HCT116 (cell line): ENCODE data around the gene NHSL2. TPM values are rescaled to one million over a fixed set of nuclear protein-coding genes. Genes with fewer than 3 reads are reported as not detected.

Experiments used
- ATAC-seq: fragments of 200-7000 bp; cut with Tn5 transposase; 2 replicates; pipeline ENCODE4 v1.9.1; 2020; ENCODE audit warnings: mild to moderate bottlenecking, moderate library complexity
- BruUV-seq: library from RNA; stranded (reverse); fragments of 400-500 nt; replicated peaks from 2 replicates; lab custom pipeline; 2021; lab: Mats Ljungman, UMichigan
- CTCF ChIA-PET: fragments of 300-600 bp; sonication (Branson Sonifier 250); formaldehyde crosslinking; loops from one replicate; lab custom pipeline; 2021; ENCODE audit warnings: antibody characterized with exemption; lab: Charles Lee
- POLR2A ChIA-PET: fragments of 300-600, 350-600 bp; sonication (Branson Sonifier 250); formaldehyde crosslinking; loops from one replicate; lab custom pipeline; 2021; ENCODE audit warnings: antibody characterized with exemption; lab: Charles Lee
- RAD21 ChIA-PET, 2 experiments: fragments of 300-600 bp; sonication (Branson Sonifier 250); formaldehyde crosslinking; loops; one replicate each; lab custom pipeline; 2023; ENCODE audit warnings: low total read pairs in 2 of 2; ENCODE audit not compliant: uncharacterized antibody in 2 of 2, unreplicated experiment in 2 of 2, low non-redundant PET in 1 of 2; lab: Charles Lee
- DNase-seq: peaks from one replicate; pipeline ENCODE4 v3.0.0-alpha.2; 2010; ENCODE audit warnings: low read depth, low spot score
- H2AFZ ChIP-seq: fragments of 200-600 bp; shearing (Covaris generic), sonication (generic); 2 replicates; pipeline ENCODE4 v1.6.1; 2017; ENCODE audit warnings: low read depth, mixed run types, mixed read lengths, antibody characterized with exemption, low read length; ENCODE audit not compliant: poor library complexity, severe bottlenecking
- H3K27ac ChIP-seq: 2 replicates; pipeline ENCODE4 v1.5.1; 2012; ENCODE audit warnings: low read depth, low read length
- H3K27me3 ChIP-seq: fragments of 200-600 bp; sonication (generic); 2 replicates; pipeline ENCODE4 v1.6.1; 2016; ENCODE audit warnings: mixed run types, low read length, mixed read lengths; ENCODE audit not compliant: insufficient read depth
- H3K36me3 ChIP-seq, 2 experiments: fragments of 200-500 bp in 1 of 2; fragments of 200-600 bp in 1 of 2; sonication (Bioruptor generic) in 1 of 2; sonication (generic) in 1 of 2; 2 replicates each; pipeline versions ENCODE4 v1.5.1 to v1.6.1; 2014 to 2016; ENCODE audit warnings: low read length in 2 of 2, inconsistent platforms in 1 of 2, mixed read lengths in 1 of 2, mixed run types in 1 of 2; ENCODE audit not compliant: insufficient read depth in 2 of 2, control insufficient read depth in 1 of 2
- H3K4me1 ChIP-seq, 2 experiments: fragments of 200-600 bp in 1 of 2; sonication (generic) in 1 of 2; 2 replicates each; pipeline versions ENCODE4 v1.5.1 to v1.6.1; 2012 to 2017; ENCODE audit warnings: low read length in 2 of 2, inconsistent platforms in 1 of 2, mild to moderate bottlenecking in 1 of 2, mixed read lengths in 1 of 2, mixed run types in 1 of 2, moderate library complexity in 1 of 2; ENCODE audit not compliant: insufficient read depth in 2 of 2, control insufficient read depth in 1 of 2
- H3K4me2 ChIP-seq: fragments of 200-600 bp; sonication (generic); 2 replicates; pipeline ENCODE4 v1.6.1; 2017; ENCODE audit warnings: mixed run types, low read length, mixed read lengths
- H3K4me3 ChIP-seq, 2 experiments: fragments of 200-600 bp in 1 of 2; sonication (generic) in 1 of 2; replicated peaks in 1 of 2; 2 replicates each; pipeline ENCODE4 v1.5.1; 2011 to 2016; ENCODE audit warnings: low read length in 2 of 2, control low read depth in 1 of 2, low read depth in 1 of 2, mild to moderate bottlenecking in 1 of 2, mixed read lengths in 1 of 2, mixed run types in 1 of 2
- H3K79me2 ChIP-seq: fragments of 200-600 bp; sonication (generic); 2 replicates; pipeline ENCODE4 v1.6.1; 2017; ENCODE audit warnings: mild to moderate bottlenecking, mixed run types, low read length, moderate library complexity, mixed read lengths; ENCODE audit not compliant: insufficient read depth
- H3K9ac ChIP-seq: fragments of 200-600 bp; sonication (generic); 2 replicates; pipeline ENCODE4 v1.6.1; 2016; ENCODE audit warnings: low read length, mixed read lengths
- H3K9me2 ChIP-seq: fragments of 200-600 bp; sonication (generic), shearing (Covaris generic); 2 replicates; pipeline ENCODE4 v1.6.1; 2017; ENCODE audit warnings: mixed run types, mild to moderate bottlenecking, moderate library complexity; ENCODE audit not compliant: insufficient read depth
- H3K9me3 ChIP-seq, 2 experiments: fragments of 200-500 bp in 1 of 2; fragments of 200-600 bp in 1 of 2; sonication (Bioruptor generic) in 1 of 2; sonication (generic) in 1 of 2; 2 replicates each; pipeline ENCODE4 v1.6.1; 2014 to 2017; ENCODE audit warnings: low read length in 2 of 2, mixed read lengths in 2 of 2, inconsistent platforms in 1 of 2, low read depth in 1 of 2, mild to moderate bottlenecking in 1 of 2, mixed run types in 1 of 2, moderate library complexity in 1 of 2; ENCODE audit not compliant: control insufficient read depth in 1 of 2, insufficient read depth in 1 of 2
- H4K20me1 ChIP-seq: fragments of 200-600 bp; sonication (generic), shearing (Covaris generic); 2 replicates; pipeline ENCODE4 v1.6.1; 2017; ENCODE audit warnings: mixed run types, mild to moderate bottlenecking, moderate library complexity; ENCODE audit not compliant: insufficient read depth
- POLR2A ChIP-seq: IDR thresholded peaks from 2 replicates; pipeline ENCODE4 v1.7.0; 2011; ENCODE audit warnings: borderline replicate concordance; ENCODE audit not compliant: insufficient read depth, insufficient read length; ENCODE audit errors: extremely low read depth
- SP1 ChIP-seq: IDR thresholded peaks from 2 replicates; pipeline ENCODE4 v1.6.1; 2012; ENCODE audit warnings: low read depth
- intact Hi-C: fragments of 100-400 bp; cut with micrococcal nuclease; formaldehyde crosslinking; loops from 2 replicates; pipeline ENCODE4 v1.10.0; 2022
- total RNA-seq: library from RNA; stranded (reverse); gene quantifications from one replicate; pipeline ENCODE4 v1.2.1, GENCODE V29; 2021; ENCODE audit not compliant: unreplicated experiment
- TF ChIP-seq, protein P1 (sequence below): IDR thresholded peaks from 2 replicates; pipeline ENCODE4 v1.6.1; 2012
- TF ChIP-seq, protein P2 (sequence below), 3 experiments: fragments of 200-600 bp in 1 of 3; sonication (generic) in 1 of 3; IDR thresholded peaks in 2 of 3; conservative IDR thresholded peaks in 1 of 3; 2 replicates each; pipeline ENCODE4 v1.5.1; 2012 to 2017; ENCODE audit warnings: low read depth in 2 of 3, low read length in 2 of 3, antibody characterized with exemption in 1 of 3, borderline replicate concordance in 1 of 3, control low read depth in 1 of 3, mild to moderate bottlenecking in 1 of 3, mixed read lengths in 1 of 3, mixed run types in 1 of 3, moderate library complexity in 1 of 3; ENCODE audit not compliant: insufficient read depth in 1 of 3

The NHSL2 gene
- total RNA-seq, 1 experiment from 2014 or later = 0.22 TPM

DNA sequence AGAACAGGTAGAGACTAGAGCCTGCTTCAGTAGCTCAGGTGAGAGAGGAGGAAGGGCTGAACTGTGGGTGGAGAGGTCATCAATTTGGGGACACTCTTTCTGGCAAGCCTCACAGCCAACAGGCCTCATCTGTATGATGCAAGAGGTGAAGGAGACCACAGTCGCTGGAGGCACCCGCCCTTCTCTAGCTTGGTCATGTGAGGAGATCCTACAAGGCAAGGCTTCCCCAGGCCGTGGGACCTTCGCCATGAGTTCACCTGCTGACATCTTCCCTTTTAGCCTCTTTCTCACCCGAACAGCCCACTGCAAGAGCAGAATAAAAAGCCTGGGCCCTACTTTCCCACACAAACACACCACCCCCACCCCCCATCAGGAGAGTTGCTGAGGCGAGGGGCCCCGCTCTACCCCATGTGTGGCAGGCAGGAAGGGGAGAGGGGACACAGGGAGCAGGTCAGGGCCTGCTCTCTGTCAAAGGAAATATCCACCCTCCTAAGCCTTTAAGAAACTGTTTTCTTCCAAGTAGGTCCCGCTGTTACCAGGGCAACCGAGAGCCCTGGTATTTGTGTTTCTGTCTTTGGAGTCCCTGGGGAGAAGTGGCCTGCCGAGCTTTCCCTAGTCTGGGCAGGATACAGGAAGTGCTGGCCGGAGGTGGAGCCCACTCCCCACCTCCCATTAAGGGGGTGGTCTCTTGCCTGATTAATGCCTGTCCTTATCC is 213.0 kb downstream of the NHSL2 start:
- Histone ChIP-seq H3K36me3 (no peaks in the 10 kb centered on the region), H2AFZ (no peak overlapping the region), H3K4me2 (no peak overlapping the region), H3K9me3 (no peaks in the 10 kb centered on the region), H3K4me3 (no peak overlapping the region), H3K9me2 (no peaks in the 10 kb centered on the region), H3K9ac (no peak overlapping the region), H3K4me1 (0 out of 4 replicates have a peak, but pooled peaks cover 0 to 6% of the 10 kb centered on the region in 2 experiments), H3K79me2 (no peaks in the 10 kb centered on the region), H4K20me1 (no peaks in the 10 kb centered on the region), H3K27me3 (no peaks in the 10 kb centered on the region), H3K27ac (no peak overlapping the region)
- DNase-seq = no peak
- no peak for ATAC-seq
- no TSS peak for BruUV-seq
- intact Hi-C loops = loop anchor here (10.0 kb wide), 1 partner anchor 249 kb away; no protein-coding TSS in a partner anchor
- TF ChIP-seq, protein P1, sequence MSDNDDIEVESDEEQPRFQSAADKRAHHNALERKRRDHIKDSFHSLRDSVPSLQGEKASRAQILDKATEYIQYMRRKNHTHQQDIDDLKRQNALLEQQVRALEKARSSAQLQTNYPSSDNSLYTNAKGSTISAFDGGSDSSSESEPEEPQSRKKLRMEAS = no peak
- TF ChIP-seq POLR2A = no peak
- TF ChIP-seq, protein P2, sequence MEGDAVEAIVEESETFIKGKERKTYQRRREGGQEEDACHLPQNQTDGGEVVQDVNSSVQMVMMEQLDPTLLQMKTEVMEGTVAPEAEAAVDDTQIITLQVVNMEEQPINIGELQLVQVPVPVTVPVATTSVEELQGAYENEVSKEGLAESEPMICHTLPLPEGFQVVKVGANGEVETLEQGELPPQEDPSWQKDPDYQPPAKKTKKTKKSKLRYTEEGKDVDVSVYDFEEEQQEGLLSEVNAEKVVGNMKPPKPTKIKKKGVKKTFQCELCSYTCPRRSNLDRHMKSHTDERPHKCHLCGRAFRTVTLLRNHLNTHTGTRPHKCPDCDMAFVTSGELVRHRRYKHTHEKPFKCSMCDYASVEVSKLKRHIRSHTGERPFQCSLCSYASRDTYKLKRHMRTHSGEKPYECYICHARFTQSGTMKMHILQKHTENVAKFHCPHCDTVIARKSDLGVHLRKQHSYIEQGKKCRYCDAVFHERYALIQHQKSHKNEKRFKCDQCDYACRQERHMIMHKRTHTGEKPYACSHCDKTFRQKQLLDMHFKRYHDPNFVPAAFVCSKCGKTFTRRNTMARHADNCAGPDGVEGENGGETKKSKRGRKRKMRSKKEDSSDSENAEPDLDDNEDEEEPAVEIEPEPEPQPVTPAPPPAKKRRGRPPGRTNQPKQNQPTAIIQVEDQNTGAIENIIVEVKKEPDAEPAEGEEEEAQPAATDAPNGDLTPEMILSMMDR (IDR thresholded peaks at IDR 0.05 in 2 of 3, conservative IDR thresholded peaks at IDR 0.05 in 1 of 3; ENCODE audit: borderline replicate concordance in 1 of 3, insufficient read depth in 1 of 3, low read depth in 2 of 3, low read length in 2 of 3) = no peak
- TF ChIP-seq SP1 = no peak
- RAD21 ChIA-PET = no interaction called here
- POLR2A ChIA-PET = no interaction called here
- CTCF ChIA-PET = interaction anchor here (1.1 kb wide), 1 partner anchor 104 kb away, joined by 3 read pairs; no protein-coding TSS in a partner anchor
